HG02798 (cell line): Measurements from ENCODE around the gene MTHFD1L.

Experiments used
- ATAC-seq: cut with Tn5 transposase; IDR thresholded peaks from one replicate; pipeline ENCODE4 v1.9.1; 2021; ENCODE audit warnings: mild to moderate bottlenecking; ENCODE audit not compliant: unreplicated experiment, poor library complexity

Gene MTHFD1L

DNA sequence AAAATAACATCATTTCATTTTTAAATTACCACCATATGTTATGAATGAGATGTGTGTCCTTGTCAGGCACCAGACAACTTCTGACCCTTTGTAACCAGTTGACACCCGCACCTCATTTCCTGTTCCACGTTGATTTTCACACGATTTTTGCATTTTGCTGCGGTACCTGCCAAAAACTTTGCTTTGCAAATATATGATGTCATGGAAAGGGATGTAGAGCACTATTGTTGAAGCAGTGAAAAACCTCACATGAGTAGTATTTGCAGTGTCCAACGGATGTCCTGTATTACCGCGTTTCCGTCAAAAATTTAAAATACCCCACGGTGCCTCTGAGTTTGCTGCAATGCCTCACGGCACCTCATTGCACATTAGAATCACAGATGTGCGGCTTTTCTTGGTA is 115.6 kb downstream of the MTHFD1L start:
- ATAC-seq: peak; percentile 73

DNA sequence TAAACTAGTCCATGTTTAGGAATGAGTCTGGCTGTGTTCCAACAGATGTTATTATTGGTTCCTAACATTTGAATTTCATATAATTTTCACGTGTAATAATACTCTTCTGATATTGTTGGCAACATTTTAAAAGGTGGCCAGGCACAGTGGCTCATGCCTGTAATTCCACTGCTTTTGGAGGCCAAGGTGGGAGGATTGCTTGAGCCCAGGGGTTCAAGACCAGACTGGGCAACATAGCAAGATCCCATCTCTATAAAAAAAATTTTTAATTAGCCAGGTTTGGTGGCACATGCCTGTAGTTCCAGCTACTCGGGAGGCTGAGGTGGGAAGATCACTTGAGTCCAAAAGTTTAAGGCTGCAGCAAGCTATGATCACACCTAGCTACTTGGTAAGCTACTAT is 116.2 kb downstream of the MTHFD1L start:
- no peak for ATAC-seq

DNA sequence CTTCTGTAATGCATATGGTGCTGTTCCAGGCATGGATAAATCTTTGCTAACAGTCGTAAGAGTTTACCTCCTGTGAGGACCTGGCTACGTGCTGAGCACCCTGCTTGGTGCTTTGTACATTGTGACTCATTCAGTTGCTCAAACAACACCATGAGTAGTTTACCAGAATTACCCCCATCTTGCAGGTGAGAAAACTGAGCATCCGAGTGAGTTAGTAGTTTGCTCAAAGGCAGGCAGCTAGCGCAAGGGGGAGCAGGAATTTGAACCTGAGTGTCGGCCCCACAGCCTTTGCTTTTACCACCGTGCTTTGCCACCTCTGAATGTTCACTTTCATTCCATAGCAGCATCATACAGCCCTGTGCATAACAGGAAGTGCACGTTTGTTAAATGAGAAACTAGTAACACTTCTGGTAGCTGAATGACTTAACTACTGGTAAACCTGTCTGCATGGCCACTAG is 121.9 kb downstream of the MTHFD1L start:
- peak; percentile 92 for ATAC-seq

DNA sequence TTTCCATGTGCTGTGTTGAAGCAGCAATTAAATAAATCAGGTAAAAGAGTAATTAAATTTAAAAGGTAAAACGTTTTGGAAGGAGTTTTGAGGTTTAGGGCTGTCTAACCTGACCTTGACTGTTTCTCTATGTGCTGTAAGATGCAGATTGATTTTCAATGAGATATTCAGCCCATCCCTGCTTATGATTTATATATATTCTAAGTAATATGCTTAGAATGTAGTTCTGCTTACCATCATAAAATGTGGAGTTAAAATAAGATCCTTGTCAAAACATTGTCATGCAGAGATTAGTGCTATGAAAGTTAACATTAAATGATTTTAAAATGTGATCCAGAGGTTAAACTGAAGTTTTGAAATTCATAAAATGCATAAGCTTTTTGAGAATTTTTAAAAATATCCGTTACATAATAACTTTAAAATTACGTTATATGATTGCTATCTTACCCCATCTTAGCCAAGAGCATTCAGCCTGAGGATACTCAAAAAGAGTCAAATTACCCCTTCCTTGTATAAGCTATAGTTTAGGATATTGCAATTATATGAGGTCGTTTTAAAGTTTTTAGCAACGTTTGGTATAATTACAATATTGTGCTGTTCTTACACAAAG is 122.5 kb downstream of the MTHFD1L start:
- no peak for ATAC-seq

DNA sequence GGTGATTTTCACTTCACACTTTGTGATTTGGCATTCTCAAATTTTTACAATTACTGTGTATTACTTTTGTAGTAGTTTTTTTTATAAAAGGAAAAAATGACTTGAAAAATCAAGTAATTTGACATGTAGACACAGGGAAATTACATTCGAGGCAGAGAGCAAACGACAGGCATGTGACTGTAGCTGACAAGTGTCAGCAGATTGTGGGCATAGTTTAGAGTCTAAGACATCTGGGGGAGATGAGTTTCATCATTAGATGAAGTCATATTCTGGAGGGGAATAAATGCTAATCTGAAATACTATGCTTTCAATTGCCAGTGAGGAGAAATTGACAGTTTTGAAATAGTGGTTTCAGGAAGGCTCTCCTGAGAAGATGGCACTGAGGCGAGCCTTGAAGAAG is 126.0 kb downstream of the MTHFD1L start:
- ATAC-seq: no peak

DNA sequence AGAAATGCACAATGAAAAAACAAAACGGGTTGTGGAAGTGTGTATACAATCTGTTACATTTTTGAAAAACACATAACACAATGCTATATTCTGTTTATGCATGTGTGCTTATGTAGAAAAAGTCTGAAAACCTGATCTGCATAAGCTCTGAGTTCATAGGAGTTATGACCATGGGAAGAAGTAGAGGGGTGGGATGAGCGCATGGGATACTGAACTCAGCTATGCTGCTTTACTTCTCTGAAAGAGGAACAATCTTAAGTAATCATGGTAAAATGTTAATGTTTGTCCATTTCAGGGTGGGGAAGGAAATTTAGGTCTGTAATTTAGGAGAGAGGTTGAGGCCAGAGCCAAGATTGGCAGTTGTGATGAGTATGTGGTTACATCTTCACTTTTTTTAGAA is 126.8 kb downstream of the MTHFD1L start:
- ATAC-seq: no peak

DNA sequence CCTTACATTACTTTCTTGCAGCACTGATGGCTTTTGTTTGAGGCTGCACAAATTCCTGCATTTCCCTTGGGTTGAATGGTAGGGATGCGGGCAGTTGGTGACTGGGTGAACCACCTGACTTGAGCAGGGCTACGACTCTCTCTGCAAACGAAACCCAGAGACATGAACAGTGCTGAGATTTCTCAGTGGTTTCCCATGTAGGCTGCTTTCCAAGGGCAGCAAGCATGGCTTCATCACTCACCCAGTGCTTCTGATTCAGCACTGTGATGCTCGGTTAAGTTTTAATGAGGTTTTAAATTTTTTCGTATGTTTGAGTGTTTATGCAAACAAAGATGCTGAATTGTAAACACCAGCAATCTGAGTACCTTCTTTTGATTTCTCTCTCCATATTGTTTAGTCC is 127.2 kb downstream of the MTHFD1L start:
- ATAC-seq: no peak

DNA sequence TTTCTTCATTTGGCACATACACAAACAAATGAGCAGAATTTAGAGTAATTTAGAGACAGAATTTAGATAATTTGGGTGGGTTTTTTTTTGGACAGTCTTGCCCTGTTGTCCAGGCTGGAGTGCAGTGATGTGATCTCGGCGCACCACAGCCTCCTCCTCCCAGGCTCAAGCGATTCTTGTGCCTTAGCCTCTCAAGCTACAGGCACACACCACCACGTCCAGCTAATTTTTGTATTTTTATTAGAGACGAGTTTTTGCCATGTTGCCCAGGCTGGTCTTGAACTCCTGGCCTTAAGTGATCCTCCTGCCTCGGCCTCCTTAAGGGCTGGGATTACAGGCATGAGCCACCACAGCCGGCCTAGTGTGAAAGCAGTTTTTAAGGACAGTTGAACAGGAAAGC is 127.8 kb downstream of the MTHFD1L start:
- ATAC-seq: no peak

DNA sequence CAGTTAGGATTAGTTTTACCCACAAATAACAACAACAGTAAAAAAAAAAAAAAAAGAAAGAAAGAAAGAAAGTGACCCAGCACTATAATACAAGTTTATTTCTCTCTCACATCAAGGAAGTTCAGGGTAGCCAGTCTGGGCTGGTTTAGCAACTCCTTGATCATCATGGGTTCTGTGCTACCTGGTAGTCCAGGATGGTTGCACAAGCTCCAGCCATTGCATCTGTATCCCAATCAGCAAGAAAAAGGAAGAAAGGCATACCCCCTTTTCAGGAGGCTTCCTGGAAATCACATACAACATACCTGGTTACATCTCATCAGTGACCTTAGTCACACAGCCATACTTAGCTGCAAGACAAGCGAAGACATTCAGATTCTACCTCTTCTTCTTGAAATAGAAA is 128.5 kb downstream of the MTHFD1L start:
- no peak for ATAC-seq

DNA sequence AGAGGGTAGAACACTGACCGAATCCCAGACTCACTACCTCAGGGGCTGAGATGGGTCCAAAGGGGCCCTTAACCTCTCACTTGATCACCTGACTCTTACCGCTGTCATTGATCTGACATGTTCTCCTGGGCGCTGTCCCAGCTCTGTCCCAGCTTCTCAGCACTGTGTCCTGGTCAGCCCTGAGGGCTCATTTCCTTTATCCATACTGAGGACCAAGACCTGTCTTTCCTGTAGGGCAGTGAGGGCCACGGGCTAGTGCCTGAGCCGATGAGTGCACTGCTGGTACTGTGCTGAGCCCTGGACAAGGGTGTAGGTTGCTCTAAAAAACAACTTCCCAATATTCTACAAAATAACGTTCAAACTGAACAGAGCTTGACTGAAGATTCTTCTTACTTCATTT is 131.5 kb downstream of the MTHFD1L start:
- no peak for ATAC-seq

DNA sequence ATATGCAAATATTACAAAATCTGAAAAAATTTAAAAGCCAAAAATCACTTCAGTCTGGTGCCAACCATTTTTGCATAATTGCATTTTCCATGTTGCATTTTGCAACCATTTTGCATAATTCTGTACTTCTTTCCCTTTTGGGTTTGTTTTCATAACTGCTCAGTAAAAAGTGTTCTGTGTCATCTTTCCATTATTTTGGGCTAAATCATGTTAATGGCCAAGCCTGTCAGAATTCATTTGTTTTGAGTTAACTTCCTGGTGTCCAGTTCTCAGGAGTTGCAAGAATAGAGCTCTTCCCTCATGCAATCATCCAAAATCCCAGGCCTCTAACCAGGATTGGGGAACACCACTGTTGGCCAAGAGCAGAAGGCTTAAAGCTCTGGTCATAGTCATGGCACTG is 133.6 kb downstream of the MTHFD1L start:
- ATAC-seq: no peak

DNA sequence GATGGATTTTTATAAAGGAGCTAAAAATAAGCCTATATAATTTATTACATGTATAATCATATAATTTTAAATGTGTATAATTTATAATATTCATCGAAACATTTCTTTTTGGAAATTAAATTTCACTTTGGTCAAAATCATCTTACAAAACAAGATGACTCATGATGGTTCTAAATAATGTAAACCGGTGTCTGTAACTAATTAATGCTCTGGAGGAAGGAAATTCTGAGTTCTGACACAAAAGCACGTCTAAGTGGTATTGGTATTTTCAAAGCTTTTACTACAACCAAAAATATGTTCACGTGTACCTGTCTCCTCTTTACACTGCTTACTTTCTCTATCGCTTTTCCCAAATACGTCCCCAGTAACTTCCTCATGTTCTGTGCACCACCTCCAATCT is 134.1 kb downstream of the MTHFD1L start:
- ATAC-seq: no peak

DNA sequence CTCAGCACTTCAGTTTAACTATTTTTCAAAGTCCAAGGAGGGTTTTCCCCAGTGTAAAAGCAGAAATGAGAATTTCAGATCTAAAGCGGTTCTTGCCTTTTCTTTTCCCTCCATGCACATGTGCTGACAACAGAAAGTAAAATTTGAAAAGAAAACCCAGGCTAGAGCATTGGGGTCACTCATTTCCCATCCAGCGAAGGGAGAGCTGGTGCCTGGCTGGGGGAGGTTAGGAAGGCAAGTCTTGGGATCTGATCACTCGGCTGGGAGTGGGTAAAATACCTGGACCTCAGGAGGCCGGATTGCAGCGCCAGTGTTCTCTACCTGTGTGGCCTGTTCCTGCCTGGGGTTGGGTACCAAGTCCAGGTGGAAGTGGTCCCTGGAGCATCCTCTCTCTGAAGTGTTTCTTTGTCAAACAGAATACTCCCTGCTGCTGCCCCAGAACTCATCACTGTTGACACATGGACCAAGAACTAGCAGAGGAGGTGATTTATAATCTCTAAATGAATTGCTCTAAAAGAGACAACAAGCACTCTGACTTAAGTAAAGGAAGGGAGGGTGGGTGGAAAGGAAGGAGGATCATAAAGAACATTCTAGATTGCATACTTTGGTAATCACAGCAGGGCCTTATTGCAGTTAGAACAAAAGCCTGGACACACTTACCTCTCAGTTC is 136.0 kb downstream of the MTHFD1L start:
- ATAC-seq: peak; percentile 88

DNA sequence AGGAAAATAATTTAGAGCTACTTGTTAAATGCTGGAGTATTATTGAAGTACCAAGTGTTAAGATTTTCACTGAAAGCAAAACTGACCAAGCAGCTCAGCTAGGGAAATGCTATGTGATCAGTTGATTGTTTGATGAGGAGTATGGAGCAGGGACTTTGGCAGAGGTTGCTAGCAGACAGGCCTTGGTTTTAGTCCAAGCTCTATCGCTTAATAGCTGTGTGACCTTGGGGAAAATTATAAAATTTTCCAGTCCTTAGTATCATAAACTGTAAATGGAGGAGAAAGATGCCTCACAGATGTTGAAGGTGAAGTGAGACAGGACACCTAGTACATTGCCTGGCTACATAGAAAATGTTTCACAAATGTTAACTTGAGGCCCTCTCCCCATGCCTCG is 136.6 kb downstream of the MTHFD1L start:
- ATAC-seq: no peak

DNA sequence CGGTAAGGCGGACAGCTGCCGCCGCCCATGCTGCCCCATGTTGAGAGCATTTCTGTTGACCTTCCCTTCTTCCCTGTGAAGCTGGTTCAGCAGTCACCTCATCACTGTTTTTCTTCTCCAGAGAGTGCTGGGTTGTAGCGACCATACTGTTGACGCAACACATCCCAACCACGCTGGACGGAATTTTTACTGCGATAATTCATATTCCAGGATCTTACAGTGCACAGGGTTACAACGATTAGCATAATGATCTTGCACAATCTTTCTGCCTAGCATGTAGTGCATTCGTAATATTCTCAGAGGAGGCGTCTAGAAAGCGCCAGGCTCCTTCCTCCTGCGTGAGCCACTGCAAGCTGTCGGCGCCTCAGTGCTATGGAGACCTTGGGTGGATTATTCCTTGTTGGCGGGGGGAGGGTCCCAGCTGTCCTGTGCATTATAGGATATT is 137.0 kb downstream of the MTHFD1L start:
- ATAC-seq: no peak

DNA sequence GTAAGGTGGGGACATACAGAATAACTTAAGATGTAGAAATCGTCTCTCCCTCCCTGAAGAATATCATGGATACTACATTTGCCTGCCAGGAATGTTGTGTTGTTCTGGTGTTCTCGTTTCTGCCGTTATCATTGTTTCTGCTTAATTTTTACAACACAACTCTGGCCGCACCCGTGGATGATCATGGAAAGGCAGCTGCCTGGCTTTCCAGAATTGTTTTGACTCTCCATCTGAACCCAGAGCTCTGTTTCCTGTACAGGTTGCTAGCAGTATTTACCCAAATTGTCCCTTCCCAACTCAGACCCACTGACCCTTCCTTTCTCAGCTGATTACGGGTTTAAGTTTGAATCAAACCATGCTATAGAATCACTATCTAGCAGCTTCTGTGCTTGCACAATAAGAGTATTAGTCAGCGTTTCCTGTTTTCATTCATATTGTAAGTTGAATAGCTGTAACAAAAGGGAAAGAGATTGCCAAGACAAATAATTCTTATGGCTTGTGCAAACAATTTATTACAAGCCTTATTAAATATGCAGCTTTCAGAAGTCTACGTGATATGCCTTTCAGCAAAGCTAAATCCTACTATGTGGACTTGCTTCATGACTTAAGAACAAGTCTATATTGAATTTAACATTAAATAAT is 139.0 kb downstream of the MTHFD1L start:
- ATAC-seq: no peak

DNA sequence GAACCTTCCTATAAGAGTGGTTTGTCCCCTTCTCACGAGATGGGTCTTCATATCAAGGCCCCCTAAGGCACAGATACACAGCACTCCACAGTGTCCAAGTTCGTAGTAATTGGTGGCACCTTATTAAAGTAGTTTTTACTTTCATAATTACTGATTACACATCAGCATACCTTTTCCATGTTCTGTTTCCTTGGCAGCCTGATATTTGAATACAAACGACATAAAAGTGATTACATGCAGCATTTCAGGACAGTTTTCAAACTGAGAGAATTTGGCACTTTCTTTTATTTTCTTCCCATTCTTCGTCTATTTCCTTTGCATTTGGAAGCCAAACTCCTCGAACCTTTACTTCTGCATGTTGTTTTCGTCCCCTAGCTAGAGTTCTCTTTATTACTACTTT is 139.7 kb downstream of the MTHFD1L start:
- ATAC-seq: no peak

DNA sequence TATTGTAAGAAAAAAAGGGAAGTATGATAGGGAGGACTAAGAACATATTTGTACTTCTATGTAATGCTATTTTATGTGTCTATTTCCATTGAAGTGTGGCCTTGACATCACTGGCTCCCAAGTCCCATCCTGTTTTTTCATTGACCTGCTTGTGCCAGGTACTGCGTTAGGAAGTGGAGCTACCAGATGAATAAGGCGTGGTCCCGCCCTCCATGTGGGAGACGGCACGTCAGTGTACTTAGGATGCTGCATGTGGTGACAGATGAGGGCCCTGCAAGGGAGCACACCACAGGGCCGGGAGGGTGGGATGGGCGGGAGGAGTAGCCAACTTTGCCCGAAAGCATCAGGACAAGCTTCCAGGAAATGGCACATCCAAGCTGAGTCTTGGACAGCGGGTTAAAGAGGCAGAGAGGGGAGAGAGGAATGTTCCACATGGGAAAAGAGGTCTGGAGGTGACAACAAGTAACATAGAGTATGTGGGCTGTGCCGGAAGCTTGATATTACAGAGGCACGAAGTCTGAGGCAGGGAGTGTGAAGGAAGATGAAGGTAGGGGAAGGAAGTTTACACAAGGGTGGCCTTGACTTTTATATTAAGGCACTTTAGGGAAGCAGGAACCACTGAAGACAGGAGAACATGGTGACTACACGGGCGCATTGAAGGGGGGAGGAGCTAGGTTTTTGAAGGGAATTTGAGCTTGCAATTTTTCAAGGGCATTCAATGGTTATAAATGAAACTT is 140.6 kb downstream of the MTHFD1L start:
- ATAC-seq: no peak

DNA sequence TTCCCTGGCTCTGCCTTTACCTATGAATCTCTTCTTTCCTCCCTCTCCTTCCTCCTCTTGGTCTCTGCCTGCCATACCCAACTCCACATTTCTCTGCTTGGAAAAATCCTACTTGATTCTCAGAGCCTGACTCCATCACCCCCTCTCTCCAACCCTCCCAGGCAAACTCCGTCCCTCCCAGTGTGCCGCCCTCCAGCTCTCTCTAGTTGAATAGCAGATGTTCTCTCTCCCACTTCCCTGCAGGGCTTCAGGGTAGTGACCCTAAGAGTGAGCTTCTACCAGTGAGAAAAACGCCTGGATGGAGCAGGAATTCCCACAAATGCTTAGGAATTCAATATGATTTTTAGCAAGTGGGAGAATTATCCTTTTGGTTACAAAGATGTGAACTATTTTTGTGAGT is 141.6 kb downstream of the MTHFD1L start:
- no peak for ATAC-seq

DNA sequence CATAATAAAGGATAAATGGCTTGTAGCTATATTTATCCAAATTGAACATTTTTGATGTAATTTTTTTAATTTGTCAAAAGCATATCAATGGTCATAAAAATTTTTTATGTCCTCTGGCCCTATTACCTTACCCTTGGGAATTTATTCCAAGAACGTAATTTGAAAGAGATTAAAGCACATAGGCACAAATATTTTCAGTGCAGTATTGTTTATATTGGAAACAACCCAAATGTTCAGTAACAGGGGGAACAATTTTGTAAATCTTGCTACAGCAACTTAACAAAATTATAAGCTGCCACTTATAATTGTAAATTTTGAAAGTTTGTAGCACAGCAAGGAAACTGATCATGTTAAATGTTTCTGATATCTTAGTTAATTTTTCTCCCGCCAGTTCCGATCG is 142.4 kb downstream of the MTHFD1L start:
- ATAC-seq: no peak

DNA sequence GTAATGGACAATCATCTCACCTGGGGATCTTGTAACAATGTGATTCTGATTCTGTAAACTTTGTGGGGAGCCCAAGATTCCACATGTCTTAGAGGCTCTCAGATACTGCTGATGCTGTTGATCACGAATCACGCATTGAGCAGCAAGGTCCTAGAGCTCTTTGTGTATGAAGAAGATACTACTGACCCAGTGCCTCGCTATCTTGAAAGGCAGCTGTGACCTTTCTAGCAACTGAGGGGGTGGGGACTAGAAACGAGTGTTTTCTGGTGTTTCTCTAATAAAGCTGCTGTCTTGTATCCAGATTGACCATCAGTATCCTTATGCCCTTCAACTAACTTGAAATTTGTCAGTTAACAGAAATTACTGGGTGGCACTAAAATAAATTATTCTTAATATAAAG is 142.9 kb downstream of the MTHFD1L start:
- no peak for ATAC-seq
